HG03097 (cell line): Measurements from ENCODE around the gene CCDC177.

Experiments used
- ATAC-seq: cut with Tn5 transposase; IDR thresholded peaks from one replicate; pipeline ENCODE4 v1.9.1; 2021; ENCODE audit not compliant: unreplicated experiment, low FRiP score

Gene CCDC177

DNA sequence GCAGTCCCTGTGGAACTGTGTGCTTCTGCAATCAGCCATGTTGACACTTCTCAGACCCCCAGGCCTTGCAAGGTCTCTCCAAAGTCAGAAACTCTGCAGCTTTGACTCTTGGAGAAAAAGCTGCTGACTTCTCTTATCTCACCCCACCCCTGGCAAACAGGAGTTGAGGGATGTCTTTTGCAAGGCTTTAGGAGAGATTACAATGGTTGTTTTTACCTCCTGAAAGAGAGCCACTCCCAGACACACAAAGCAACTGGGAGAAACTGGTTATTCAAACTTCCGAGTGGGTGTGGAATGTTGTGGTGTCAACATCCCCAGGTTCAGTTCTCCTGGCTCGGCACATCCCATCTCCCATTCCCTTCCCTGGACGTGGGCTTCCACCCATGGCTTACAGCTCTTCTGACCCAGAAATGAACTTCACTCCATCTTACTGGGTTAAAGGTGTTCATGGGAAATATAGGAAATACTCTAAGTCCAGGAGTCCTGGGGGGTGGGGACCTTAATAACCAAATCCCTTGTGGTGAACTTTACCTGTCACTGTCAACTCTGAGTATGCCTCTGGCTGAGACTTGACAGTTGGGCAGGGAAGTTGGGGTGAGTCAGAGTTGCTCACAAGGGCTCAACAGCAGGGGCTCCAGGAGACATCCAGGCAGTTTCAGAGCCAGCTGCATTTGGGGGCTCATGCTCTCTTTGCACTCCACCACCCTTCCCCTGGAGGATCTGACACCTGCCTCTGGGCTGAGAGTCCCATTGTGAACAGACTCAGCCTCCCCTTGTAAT, 41.9 kb downstream of the CCDC177 start:
- no peak for ATAC-seq

DNA sequence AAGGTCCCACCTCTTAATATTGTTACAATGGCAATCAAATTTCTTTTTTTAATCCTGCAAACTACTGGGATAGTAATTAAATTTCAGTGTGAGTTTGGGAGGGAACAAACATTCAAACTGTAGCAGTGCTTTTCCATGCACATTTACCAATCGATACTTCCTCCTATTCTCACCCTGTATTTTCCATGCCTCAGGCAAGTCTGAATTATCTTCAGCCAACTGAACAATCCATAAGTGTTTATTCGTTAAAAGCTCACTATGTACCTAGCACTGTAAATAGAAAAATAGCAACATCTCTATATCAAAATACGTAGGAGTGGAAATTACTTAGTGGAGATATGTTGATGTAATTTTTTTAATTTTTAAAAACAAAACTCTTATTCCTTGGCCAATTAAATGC, 43.5 kb downstream of the CCDC177 start:
- no peak for ATAC-seq

DNA sequence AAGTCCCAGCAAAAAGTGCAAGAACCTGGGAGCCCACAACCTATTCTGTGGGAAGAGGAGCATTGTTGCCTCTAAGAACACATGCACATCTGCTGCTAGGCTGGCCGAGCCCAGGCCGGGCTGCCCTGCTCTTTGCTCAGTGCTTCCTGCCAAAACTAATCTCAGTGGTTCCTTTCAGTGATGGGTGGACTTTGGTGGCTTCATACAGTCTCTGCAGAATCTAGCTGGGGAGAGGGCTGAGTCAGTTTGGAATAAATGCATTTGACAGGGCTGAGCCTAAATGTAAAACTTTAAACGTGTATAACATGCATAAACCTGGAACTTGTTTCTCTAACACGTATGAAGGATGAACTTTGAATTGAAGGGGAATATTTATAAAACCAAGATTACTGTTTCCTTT, 44.6 kb downstream of the CCDC177 start:
- no peak for ATAC-seq

DNA sequence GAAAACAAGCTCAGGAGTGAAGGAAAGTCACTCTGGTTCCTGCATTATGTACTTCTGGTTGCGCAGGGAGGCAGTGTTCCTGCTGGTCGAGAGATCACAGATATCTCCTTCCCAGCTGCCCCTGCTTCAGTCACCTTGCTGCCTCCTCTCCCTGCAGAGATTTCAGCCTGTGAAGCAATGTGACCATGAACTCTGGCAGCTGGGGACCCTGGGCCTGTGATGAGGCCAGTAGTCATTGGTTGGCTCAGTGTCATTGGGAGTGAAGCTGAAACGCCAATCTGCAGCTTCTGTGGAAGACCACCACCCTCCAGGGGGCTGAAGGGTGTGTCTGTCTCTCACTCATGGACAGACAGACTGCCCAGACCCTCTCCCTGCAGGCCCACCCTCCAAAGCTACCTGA, 45.1 kb downstream of the CCDC177 start:
- ATAC-seq: no peak

DNA sequence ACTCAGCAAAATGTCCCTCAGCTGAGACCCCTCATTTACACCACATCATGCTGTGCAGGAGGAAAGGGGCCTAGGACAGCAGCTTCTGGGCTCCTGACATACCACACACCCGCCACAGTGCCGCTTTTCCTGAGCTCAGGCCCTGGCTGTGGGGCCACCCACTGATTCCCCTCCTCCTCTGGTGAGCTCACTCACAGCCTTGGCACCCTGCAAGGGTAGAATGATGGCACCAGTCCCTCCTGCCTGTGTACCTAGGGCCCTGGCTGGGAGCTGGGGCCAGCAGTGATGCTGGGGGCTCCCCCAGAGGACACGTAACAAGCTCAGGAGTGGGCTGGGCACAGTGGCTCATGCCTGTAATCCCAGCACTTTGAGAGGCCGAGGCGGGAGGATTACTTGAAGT, 45.7 kb downstream of the CCDC177 start:
- ATAC-seq: no peak

DNA sequence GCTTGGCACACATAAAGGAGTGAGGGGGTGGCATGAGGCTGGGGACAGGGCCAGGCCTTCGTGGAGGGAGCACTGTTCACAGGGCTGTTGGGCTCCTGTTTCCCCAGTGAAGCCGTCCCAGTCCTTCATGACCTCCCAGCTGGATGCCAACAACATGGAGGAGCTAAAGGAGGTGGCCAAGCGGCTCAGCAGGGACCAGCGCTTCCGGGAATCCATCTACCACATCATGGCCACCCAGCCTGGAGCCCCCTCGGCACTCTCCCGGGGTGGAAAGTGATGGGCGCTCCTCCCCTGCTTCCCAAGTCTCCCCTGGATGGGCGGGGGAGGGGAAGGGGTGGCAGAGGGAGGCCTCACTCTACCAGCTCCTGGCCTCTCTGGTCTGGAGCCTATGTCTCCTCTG, 46.5 kb downstream of the CCDC177 start:
- no peak for ATAC-seq

DNA sequence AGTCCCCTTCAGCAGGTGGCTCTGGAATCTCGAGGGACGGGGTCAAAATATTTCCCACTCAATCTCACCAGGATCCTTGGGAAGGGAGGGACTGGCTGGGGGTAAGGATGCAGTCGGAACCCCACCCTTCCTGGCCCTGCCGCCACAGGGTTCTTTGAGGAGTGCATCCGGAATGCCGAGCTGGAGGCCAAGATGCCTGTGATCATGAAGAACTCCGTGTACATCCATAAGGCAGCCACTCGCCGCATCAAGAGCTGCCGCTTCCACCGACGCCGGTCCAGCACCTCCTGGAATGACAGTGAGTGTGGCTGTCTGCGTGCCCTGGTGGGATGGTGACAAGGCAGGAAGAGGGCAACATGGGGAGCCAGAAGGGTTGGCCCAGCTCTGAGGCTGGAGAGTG, 47.0 kb downstream of the CCDC177 start:
- no peak for ATAC-seq

DNA sequence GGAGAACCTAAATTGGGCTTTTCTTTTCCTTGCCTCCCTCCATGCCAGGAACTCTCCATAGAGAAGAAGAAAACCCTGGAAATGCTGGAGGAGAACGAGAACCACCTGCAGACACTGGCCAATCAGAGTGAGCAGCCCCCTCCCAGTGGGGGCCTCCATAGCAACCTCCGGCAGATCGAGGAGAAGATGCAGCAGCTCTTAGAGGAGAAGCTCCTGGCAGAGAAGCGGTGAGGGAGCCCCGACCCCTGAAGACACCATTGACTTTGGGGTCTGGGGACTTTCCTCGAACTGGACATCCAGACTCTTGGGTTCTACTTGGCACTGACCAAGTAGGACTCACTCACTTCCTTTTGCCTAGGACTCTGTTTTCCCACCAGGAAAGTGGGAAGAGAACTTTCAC, 48.8 kb downstream of the CCDC177 start:
- no peak for ATAC-seq

DNA sequence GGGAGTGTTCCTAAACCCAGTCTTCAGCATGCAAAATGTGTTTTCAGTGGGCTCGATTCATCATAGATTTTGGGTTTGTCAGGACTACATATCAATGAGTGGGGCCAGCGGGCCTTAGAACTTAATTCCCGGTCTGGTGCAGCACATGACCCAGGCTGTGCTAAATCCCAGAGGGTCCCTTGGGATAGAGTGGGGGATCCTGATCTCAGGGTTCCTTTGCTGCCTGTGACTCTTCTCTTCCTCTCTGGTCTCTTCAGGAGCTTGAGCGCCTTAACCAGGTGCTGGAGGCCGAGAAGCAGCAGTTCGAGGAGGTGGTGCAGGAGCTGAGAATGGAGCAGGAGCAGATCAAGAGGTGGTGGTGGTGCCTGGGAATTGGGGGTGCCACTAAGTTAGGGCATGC, 52.6 kb downstream of the CCDC177 start:
- no peak for ATAC-seq
